NCI-H1417 (cell line): Measurements from ENCODE around the gene EEF1AKMT3.
A peak's percentile ranks its signal among the peaks of the same experiment; 100 is the strongest.

ENCODE experiments used
- DNase-seq, 3 experiments: peaks; one replicate each; lab custom pipeline; 2025; lab: John Stamatoyannopoulos, UW

The EEF1AKMT3 gene

DNA sequence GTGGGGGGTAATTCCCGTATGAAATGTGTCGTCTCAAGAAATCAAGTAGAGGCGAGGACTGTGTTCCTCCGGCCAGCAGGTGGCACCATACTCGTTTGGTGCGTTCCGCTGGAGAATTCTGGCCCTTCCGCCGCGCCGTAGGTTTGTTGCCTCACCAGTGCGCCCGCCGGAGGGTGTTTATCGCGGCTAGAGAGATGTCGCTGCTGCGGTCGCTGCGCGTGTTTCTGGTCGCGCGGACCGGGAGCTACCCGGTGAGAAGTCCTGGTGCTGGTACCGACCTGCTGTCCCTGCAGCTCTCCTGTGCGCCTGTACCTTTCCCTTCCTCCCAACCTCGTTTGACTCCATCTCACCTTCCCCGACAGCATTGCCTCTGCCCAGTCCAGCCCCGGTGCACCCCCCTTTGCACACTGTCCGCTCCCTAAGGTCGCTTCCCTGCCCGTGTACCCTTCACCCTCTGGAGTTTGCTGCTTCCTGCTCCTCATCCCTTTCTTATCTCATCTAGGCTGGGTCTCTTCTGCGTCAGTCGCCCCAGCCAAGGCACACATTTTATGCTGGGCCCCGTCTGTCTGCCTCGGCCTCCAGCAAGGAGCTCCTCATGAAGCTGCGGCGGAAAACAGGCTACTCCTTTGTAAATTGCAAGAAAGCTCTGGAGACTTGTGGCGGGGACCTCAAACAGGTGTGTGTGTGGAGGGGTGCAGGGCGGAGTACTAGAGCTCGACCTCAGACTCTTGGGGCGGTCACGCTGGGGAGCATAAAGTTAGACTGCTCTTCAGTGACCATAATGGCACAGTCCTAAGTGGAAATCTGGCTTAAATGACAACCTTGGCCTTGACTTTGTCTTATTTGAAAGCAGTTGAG lies 10.4 kb downstream of the EEF1AKMT3 start, which contains the start of gene TSFM:
TSFM (plus strand) TSS at position 180 of the 858 bp plus-strand sequence; CDS start at position 195, 15 bp downstream.
- peak; percentile 96 to 98 (median 98) for DNase-seq

DNA sequence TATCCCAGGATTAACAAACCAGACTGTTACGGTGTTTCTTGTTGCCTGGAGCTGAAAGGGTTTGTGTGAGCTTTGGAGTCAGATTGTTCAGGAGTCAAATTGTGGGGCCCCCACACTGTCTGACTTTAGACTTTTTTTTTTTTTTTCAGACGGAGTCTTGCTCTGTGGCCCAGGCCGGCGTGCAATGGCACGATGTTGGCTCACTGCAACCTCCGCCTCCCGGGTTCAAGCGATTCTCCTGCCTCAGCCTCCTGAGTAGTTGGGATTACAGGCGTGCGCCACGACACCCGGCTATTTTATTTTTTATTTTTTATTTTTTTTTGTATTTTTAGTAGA lies 11.0 kb downstream of the EEF1AKMT3 start:
- DNase-seq: no peak

DNA sequence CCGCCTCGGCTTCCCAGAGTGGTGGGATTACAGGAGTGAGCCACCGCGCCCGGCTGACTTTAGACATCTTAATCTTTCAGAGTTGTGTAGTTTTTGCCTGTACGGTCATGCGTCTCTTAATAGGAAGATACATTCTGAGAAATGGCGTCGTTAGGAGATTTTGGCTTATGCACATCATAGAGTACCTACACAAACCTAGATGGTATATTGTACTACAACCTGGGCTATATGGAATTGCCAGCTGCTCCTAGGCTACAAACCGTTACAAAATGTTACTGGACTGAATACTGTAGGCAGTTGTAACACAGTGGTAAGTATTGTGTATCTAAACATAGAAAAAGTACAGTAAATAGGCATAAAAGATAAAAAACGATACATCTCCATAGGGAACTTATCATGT lies 11.4 kb downstream of the EEF1AKMT3 start:
- no peak for DNase-seq

DNA sequence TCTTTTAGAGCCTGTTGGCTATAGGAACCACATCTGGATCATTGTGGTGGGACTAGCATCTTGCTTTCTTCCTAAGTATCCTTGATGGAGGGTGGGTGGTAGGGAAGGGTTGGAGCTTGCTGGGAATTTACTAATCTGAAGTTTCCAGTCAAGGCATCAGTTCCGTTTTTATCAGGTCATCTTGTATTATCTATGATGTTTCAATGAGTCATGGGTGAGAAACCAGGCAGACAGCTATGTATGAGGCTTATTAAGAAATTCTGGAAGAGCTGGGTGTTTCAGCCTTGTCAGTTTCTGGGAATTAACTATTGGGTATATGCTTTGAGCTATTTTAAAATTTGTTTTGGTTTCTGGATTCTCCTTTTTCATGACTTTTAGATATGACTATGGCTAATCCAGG lies 21.5 kb downstream of the EEF1AKMT3 start:
- no peak for DNase-seq

DNA sequence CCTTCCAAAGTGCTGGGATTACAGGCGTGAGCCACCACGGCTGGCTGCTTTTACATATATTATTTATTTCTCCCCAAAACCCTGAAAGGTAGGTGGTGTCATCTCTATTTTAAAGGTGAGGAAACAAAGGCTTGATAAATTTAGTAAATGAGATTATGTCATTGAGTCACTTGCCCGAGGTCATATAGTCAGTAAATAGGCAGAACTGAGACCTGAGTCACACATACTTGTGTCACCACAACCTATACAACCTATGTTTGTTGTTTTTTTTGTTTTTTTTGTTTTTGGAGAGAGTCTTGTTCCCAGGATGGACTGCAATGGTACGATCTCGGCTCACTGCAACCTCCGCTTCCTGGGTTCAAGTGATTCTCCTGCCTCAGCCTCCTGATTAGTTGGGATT lies 22.9 kb downstream of the EEF1AKMT3 start:
- DNase-seq: no peak

DNA sequence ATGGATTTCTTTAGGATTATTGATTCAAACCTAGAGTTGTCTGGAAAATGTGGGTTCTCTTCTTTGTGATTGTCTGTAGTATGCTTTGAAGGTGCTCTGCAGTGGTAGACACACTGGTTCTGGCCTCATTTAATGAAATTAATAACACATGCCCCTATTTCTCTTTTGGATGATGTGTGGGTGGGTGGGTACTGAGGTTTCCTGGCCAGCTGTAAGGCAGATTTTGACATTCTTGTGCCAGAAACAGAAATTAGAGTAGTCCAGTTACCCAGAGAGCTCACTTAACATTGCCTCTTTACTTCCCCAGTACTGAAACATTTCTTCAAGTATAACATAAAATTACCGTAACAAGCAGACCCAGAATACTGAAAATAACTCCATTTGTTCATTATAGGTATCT lies 24.6 kb downstream of the EEF1AKMT3 start:
- no peak for DNase-seq

DNA sequence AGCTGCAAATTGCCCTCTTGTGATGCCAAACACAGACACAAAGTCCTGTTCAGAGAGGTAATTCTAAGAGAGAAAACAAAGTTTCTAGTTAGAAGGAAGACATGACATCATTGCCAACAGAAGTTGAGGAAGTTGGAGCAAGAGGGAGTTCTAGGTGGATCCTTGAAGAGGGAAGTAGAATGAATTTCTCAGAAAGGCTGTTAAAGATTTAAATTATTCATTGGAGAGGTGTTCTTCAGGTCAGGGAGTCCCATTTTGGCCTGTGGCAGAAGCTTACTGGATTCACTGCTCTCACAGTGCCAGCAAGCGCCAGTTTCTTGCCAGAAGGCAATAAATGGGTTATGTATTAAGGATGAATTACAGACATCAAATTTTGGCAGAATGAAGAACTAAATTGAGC lies 25.5 kb downstream of the EEF1AKMT3 start:
- no peak for DNase-seq

DNA sequence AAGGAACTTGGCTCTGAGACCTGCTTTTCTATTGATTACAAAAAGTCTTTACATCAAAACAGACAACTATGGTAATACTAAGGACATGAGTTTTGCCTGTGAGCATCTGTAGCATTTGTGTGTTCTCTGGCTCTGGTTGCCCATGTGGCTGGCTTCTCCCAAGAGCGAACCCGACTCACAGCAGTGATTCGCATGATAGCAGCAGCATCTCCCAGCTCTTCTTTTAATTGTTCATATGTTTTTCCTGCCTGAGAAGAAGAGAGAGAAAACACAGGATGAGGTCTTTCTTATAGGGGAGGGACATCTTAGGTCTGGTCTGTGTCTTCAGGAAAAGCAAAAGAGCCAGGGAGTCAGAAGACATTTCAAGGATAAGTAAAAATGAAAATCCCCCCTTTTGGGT lies 28.6 kb downstream of the EEF1AKMT3 start:
- DNase-seq: no peak

DNA sequence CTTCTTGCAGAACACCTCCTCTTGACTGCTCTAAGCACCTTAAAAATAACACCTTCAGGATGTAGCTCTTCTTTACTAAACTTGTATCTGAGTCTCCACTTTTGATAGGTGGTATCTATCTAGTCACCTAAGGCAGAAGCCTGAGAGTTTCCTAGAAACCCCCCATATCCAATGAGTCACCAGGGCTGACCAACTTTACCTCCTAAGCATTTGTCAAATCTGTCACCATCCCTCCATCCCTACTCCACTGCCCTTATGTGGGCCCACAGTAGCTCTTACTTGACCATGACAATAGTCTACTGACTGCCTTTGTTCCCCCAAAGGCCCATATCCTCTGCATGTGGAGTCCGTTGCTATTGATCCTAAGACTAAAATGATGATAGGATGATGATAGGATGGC lies 30.2 kb downstream of the EEF1AKMT3 start:
- no peak for DNase-seq

DNA sequence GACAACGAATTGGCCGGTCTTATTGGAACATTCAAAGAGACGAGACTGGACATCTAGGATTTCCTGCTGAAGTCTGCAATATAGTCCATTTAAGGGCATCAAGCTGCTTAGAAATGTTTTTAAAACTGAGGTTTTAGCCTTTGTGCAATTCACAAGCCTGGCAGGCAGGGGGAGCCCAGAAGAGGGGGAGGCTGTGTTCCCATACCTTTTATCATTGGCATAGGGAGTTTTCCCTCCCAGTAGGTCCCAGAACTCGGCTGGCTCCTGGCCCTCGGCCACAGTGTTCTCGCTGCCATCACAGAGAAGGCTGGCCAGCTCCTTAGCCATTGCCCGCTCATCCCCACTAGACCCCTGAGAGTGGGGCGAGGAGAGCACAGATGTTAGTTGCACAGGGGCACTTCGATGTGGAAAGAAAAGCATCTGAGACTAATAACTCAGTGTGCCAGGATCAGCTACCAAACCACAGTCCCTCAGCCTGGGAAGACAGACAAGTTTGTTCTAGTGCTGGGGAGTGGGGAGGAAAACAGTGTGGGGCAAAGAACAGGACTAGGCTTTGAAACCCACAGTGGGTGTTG lies 31.0 kb downstream of the EEF1AKMT3 start:
- peak in 1 of 3 experiments; percentile 56 for DNase-seq

DNA sequence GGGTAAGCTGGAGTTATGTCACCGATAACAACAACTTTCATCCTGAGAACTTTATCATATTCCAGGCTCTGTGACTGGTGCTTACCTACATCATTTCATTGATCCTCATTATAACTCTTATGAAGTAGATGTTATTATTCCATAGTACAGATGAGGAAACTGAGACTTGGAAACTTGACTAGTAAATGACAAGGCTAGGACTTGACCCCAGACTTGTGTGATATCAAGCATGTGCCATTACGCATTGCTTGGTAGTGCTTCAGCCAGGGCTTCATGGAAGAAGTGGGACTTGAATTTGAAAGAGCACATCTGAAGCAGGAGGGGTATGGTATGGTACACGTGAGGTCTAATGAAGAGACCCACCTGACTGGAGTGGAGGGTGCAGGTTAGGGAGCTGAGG lies 34.3 kb downstream of the EEF1AKMT3 start:
- no peak for DNase-seq

DNA sequence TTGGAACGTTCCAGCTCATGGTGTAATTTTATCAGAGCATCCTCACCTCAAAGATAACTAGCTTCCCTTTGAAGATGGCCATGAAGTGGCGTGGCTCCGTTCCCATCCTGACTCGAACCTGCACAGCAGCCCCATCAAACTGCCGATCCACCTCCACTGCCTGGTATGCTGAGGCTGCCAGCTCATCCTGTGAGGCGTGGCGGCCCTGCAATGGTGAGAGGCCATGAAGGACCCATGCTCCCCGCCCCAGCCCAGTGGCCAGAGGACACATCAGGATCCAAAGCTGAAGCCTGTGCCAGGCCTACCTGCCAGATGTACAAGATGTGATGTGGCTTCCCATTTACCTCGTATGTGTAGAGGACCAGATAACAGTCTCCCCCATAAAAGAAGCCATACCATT lies 34.9 kb downstream of the EEF1AKMT3 start:
- no peak for DNase-seq

DNA sequence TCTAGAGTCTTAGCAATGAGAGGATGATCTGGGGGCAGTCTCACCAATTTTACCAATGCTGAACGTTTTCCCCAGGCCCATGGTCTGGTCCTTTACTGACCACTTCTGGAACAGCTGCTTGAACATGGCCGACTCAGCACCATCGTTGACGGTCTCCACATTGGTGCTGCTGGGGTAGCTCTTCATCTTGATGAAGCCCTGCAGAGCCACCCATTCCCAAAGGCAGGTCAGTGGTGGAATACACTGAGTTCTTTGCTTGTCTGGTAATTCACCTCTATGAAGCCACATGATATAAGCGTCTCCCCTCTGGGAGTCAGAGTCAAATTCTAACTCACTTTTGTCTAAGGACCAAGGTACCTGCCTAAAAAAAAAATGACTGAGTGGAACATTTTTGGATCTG lies 35.9 kb downstream of the EEF1AKMT3 start:
- no peak for DNase-seq

DNA sequence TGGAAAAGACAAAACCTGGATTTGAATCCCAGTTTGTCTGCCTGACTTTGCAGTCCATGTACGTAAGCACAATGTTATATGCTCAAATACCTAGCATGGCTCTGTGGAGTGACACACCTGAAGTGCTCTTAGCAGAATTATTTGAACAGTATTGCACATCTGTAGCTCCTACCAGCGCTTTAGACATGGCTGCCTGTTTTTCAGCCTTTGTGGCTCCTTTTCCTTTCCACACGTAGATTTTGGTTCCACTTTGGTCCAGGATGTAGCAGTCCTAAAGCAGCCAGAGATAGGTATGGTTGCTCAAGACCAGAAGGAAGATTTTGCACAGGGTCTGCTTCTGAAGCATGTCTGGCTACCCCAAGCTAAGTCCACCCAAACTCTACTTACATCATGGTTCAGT lies 37.0 kb downstream of the EEF1AKMT3 start:
- no peak for DNase-seq

DNA sequence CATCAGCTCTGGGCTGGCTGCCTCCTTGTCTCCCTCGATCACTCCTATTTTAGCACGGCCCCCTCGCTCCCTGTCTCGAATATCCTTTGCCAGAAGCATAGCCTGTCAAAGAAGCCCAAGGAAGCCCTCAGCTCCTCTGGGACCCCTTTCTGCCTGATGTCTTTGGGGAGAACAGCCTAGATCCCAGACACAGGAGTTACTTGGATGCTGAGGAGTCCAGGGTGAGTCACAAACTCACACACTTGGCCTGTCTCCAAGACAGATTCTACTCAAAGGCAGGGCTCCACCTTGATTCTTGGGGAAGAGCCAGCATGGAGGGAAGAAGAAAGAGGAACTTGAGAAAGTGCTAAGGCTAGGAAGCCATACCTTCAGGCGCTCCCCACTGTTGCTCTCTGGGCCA lies 38.0 kb downstream of the EEF1AKMT3 start:
- DNase-seq: no peak

DNA sequence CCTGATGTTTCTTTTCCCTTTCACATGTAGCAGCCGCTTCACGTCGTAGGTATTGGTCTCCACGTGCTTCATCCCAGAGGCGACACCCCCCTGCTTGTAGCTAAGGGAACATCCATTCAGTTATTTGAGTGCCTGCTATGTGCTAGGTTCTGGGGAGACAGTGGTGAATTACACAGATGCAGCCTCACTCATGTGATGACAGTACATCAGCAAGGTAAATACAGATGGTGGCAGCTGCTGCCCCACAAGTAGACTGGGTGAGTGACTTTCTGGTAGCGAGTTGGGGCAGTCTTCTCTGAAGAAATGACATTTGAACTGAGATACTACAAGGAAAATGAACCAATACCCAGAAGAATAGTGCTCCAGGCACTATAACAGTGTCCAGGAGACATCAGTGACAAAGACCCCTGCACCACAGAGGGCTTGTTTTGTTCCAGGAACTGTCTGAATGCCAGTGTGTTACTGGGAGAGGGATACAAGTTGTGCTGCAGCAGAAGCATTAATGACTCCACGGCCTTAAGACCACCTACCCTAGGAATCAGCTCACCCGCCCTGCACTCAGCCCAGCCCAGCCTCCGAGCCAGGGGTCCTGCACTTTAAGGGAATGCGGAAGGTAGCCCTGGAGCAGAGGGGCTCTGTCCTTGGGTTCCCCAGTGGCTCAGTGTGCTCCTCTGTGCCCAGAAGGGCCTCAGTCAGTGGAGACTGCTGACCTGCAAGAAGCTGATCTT lies 38.8 kb downstream of the EEF1AKMT3 start:
- peak in 1 of 3 experiments; percentile 15 for DNase-seq

DNA sequence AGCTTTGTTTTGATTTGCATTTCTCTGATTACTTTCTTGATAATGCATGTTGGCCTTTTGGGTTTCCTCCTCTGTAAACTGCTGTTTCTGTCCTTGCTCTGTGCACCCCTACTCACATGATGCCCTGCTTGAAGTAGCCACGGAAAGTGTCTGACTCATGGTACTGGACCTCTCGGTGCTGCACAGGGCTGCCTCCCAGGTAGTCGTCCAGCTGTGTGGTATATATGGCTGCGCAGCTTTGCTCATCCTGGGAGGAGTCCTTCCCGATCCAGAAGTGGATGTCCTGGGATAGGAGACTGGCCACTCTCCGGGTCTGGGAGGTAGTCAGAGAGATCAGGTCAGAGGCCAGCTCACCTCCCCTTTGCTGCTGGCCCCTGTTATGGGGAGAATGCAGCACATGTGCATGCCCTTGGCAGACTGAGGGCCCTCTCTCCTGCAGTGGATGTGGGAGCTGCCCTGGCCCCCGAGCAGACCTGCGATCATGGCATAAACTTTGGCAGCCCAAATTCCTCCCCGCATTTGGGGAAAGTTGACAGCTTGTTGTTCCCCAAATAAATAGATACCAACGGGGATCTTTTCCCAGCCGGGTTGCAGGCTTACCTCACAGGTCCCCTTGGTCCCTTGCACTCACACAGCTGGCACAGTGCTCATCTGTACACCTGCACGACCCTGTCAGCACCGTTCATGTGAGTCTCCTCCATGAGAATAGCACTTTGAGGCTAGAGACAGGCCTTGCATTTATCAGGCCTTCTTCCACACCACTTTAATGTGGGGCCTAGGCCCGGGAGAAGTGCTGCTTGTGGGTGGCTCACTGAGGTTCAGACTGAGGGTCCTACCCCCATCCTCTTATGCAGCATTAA lies 40.9 kb downstream of the EEF1AKMT3 start:
- no peak for DNase-seq

DNA sequence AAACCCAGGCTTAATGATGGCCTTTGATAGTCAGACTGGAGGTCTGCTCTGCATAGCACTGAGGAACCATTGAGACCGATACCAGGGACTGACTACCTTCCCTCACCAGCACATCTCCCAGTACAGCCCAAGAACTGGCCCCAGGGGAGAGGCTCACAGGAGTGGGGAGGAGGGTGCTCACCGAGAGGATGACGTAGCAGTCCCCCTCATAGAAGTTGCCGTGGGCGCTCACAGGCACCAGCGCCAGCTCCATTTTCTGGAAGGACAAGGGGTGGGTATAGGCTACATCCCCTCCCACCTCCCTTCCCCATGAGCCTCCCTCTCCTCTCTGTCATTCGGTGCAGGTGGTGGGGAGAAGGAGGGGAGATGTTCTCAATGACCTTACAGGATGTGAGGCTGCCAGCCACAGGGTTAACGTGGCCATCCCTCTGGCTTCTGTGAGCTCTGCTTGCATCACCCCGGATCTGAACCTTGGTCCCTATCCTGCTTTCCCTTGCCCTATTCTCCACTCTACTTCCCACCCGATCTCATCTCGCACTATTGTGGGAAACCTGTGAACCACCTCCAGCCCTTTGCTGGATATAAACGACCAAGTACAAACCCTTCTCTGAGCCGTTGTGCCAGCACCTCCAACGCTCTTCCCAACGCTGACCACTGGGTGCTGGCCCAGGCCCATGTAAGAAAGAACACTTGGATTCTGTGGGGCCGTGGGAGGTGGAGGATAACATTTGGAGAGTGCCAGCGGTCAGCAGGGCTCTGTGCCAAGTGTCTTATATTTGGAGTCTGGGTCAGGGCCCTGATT lies 41.8 kb downstream of the EEF1AKMT3 start:
- DNase-seq: no peak

DNA sequence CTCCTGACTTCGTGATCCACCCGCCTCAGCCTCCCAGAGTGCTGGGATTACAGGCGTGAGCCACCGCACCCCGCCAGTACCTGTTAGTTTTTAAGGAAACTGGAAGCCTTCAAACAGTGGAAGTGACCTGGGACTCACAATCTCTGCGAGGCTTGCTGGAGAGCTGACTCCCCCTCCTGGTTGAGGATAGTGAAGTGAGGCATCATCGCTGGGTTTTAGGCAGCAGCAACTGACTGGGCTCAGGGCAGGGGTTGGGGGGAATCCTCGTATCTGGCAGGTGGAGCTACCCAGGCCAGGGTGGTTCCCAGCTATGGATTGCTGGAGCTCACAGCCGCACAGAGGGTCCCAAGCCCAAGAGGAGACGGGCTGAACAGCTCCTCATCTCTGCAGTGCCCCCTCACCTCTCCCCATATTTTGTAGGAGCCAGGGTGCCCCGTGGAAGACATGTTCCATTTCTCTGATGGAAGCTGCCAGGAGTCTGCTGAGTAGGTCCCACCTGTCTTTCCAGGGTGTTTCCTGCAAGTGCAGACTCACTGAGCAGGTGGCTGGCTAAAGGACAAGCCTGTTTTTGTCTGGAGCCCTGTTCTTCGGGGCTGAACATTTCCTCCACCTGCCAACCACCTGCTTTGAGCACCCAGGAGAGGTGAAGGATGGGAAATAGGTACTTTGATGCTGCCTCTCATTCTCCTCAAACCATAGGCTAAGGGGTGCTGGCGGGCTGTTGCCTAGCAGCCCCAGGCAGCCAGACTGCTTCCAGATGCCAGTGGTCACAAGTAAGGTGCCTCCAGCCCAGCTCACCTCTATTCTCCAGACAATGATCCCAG lies 43.0 kb downstream of the EEF1AKMT3 start:
- peak; percentile 77 to 92 (median 83) for DNase-seq
